GM12878 (cell line): ENCODE results near the gene VSTM1. TPM values are rescaled to one million over a fixed set of nuclear protein-coding genes. Genes with fewer than 3 reads are reported as not detected.

Experiments used
- ATAC-seq: fragments of 200-7000 bp; cut with Tn5 transposase; 3 replicates; pipeline ENCODE4 v1.9.1; 2020; ENCODE audit warnings: mild to moderate bottlenecking, moderate library complexity
- BruUV-seq: library from RNA; stranded (reverse); fragments of 400-500 nt; replicated peaks from 2 replicates; lab custom pipeline; 2021; lab: Mats Ljungman, UMichigan
- CTCF ChIA-PET: fragments of 300-600 bp; sonication (Branson Sonifier 250); formaldehyde crosslinking; extraction: SDS; loops from one replicate; lab custom pipeline; 2021; ENCODE audit warnings: inconsistent platforms; lab: Yijun Ruan, JAX
- POLR2A ChIA-PET: fragments of 350-600 bp; formaldehyde crosslinking; extraction: SDS; loops from one replicate; lab custom pipeline; 2021; ENCODE audit warnings: inconsistent platforms; lab: Charles Lee
- RAD21 ChIA-PET: fragments of 300-600 bp; sonication (Branson Sonifier 250); formaldehyde crosslinking; loops from one replicate; lab custom pipeline; 2023; ENCODE audit warnings: antibody characterized with exemption; ENCODE audit not compliant: unreplicated experiment; lab: Charles Lee
- SMC1A ChIA-PET: fragments of 300-600 bp; sonication (Branson Sonifier 250); formaldehyde crosslinking; loops from one replicate; lab custom pipeline; 2023; ENCODE audit not compliant: unreplicated experiment, uncharacterized antibody; lab: Charles Lee
- DNase-seq: peaks from one replicate; pipeline ENCODE4 v3.0.0-alpha.2; 2011; ENCODE audit warnings: low read depth, low spot score
- FAIRE-seq: peaks from 3 replicates; lab custom pipeline; 2011; peaks lifted over from hg19 to GRCh38; lab: Jason Lieb, UNC
- H2AFZ ChIP-seq: 2 replicates; pipeline ENCODE4 v1.6.0; 2011; ENCODE audit warnings: low read depth, low read length, control low read depth; ENCODE audit not compliant: control insufficient read depth
- H3K27ac ChIP-seq: 2 replicates; pipeline ENCODE4 v1.5.1; 2011; ENCODE audit warnings: control low read depth; ENCODE audit not compliant: control insufficient read depth, insufficient read depth
- H3K27me3 ChIP-seq, 2 experiments: replicated peaks in 1 of 2; 2 replicates each; pipeline versions ENCODE4 v1.6.0 to v1.6.1; 2011; ENCODE audit warnings: low read length in 1 of 2; ENCODE audit not compliant: control insufficient read depth in 2 of 2, insufficient read depth in 2 of 2
- H3K36me3 ChIP-seq, 2 experiments: 2 replicates each; pipeline ENCODE4 v1.5.1; 2011; ENCODE audit warnings: low read length in 1 of 2; ENCODE audit not compliant: control insufficient read depth in 2 of 2, insufficient read depth in 2 of 2
- H3K4me1 ChIP-seq: 2 replicates; pipeline ENCODE4 v1.6.1; 2011; ENCODE audit warnings: mild to moderate bottlenecking, low read length, moderate library complexity, mixed read lengths; ENCODE audit not compliant: control insufficient read depth, insufficient read depth
- H3K4me2 ChIP-seq: 2 replicates; pipeline ENCODE4 v1.6.0; 2011; ENCODE audit warnings: control low read depth; ENCODE audit not compliant: control insufficient read depth, insufficient read depth
- H3K4me3 ChIP-seq: fragments of 200-600 bp; sonication (generic); 2 replicates; pipeline ENCODE4 v1.5.1; 2016
- H3K79me2 ChIP-seq: 2 replicates; pipeline ENCODE4 v1.6.0; 2011; ENCODE audit warnings: low read length; ENCODE audit not compliant: control insufficient read depth, insufficient read depth
- H3K9ac ChIP-seq: 2 replicates; pipeline ENCODE4 v1.8.0; 2011; ENCODE audit warnings: low read length, control low read depth, mixed read lengths; ENCODE audit not compliant: control insufficient read depth, insufficient read depth
- H3K9me3 ChIP-seq: replicated peaks from 3 replicates; pipeline ENCODE4 v1.5.1; 2011; ENCODE audit warnings: mild to moderate bottlenecking, low read length; ENCODE audit not compliant: control insufficient read depth, insufficient read depth
- H4K20me1 ChIP-seq: 2 replicates; pipeline ENCODE4 v1.6.0; 2011; ENCODE audit not compliant: control insufficient read depth, insufficient read depth
- ATF2 ChIP-seq: IDR thresholded peaks from 2 replicates; pipeline ENCODE4 v1.6.1; 2012; ENCODE audit warnings: low read length, inconsistent platforms
- BCL11A ChIP-seq: IDR thresholded peaks from 2 replicates; pipeline ENCODE4 v1.6.1; 2011; ENCODE audit warnings: low read depth, low read length
- BMI1 ChIP-seq: fragments of 450-650 bp; IDR thresholded peaks from 2 replicates; pipeline ENCODE4 v1.6.1; 2016; ENCODE audit warnings: mild to moderate bottlenecking, moderate library complexity, borderline replicate concordance
- CBX3 ChIP-seq: fragments of 200-600 bp; sonication (generic); IDR thresholded peaks from 2 replicates; pipeline ENCODE4 v1.6.1; 2016; ENCODE audit warnings: low read depth, borderline replicate concordance
- E4F1 ChIP-seq: fragments of 450-650 bp; IDR thresholded peaks from 2 replicates; pipeline ENCODE4 v1.6.1; 2018; ENCODE audit warnings: borderline replicate concordance, mild to moderate bottlenecking; ENCODE audit not compliant: partially characterized antibody
- EP300 ChIP-seq, 2 experiments: fragments of 150-350 bp in 1 of 2; IDR thresholded peaks; 2 replicates each; pipeline ENCODE4 v1.6.1; 2011 to 2012; ENCODE audit warnings: low read depth in 2 of 2, low read length in 2 of 2, borderline replicate concordance in 1 of 2, improper control_type of control experiment in 1 of 2, inconsistent platforms in 1 of 2; ENCODE audit not compliant: control insufficient read depth in 1 of 2
- GATAD2B ChIP-seq: fragments of 450-650 bp; conservative IDR thresholded peaks from 2 replicates; pipeline ENCODE4 v1.6.1; 2017; ENCODE audit warnings: low read depth, mild to moderate bottlenecking, moderate library complexity
- NR2C2 ChIP-seq: IDR thresholded peaks from 2 replicates; pipeline ENCODE4 v1.6.1; 2011; ENCODE audit warnings: borderline replicate concordance, low read depth; ENCODE audit not compliant: control insufficient read depth, insufficient read length
- TARDBP ChIP-seq: IDR thresholded peaks from 2 replicates; pipeline ENCODE4 v1.6.1; 2016; ENCODE audit warnings: borderline replicate concordance
- TBL1XR1 ChIP-seq: IDR thresholded peaks from 2 replicates; pipeline ENCODE4 v1.6.1; 2012; ENCODE audit warnings: low read depth, low read length, improper control_type of control experiment
- USF1 ChIP-seq: IDR thresholded peaks from 2 replicates; pipeline ENCODE4 v1.6.1; 2011; ENCODE audit warnings: borderline replicate concordance, low read depth, mild to moderate bottlenecking, moderate library complexity, mixed read lengths, low read length; ENCODE audit not compliant: insufficient read depth; ENCODE audit errors: extremely low read length
- WGBS: methylation state at CpG from one replicate; pipeline ENCODE4 v1.1.6; 2016; ENCODE audit warnings: low lambda C conversion rate; ENCODE audit not compliant: insufficient replicate concordance, insufficient coverage; ENCODE audit errors: missing lambda C conversion rate; 5-methylcytosine and 5-hydroxymethylcytosine counted together
- in situ Hi-C: fragments of 300-500 bp; cut with MboI; formaldehyde crosslinking; loops from 9 replicates; pipeline ENCODE4 v1.14.3; 2018; ENCODE audit warnings: mixed read lengths
- intact Hi-C: fragments of 100-400 bp; cut with micrococcal nuclease; formaldehyde crosslinking; loops from one replicate; pipeline ENCODE4 v1.14.2; 2022; ENCODE audit not compliant: unreplicated experiment
- polyA plus RNA-seq, 11 experiments: library from polyadenylated mRNA; depleted of rRNA in 4 of 11; unstranded in 6 of 11; stranded (reverse) in 5 of 11; fragments of >200 nt; fragmentation: Nextera tagmentation in 4 of 11; fragmentation: Illumina TruSeq in 1 of 11; extraction: Ambion mirVana in 4 of 11; extraction: Trizol in 1 of 11; gene quantifications; 1 replicate in 1 of 11; 2 replicates in 10 of 11; pipeline versions ENCODE4 v1.2.1 to v1.2.3, GENCODE V29; 2011 to 2016; ENCODE audit warnings: inconsistent platforms in 2 of 11, missing spikeins in 2 of 11, low read depth in 1 of 11
- total RNA-seq, 4 experiments: library from RNA; depleted of rRNA in 3 of 4; stranded (reverse); fragments of >200 nt in 3 of 4; fragmentation: Illumina TruSeq in 1 of 4; extraction: Trizol in 1 of 4; gene quantifications; 2 replicates each; pipeline versions ENCODE4 v1.2.1 to v1.2.3, GENCODE V29; 2013 to 2021

VSTM1 gene
- total and polyA plus RNA-seq, 10 of the 15 experiments (the other 5 are each of a cell fraction or from before 2014, with no cell fraction given), result not detected

GRCh38 chr19:54014920-54015560 is 48.7 kb downstream of the VSTM1 start:
- in situ Hi-C loops (no loop called here), intact Hi-C loops (no loop called here)
- Histone ChIP-seq H3K36me3 (no peaks in the 10 kb centered on the region), H3K4me2 (no peak overlapping the region), H3K9me3 (no peaks in the 10 kb centered on the region), H3K9ac (no peak overlapping the region), H3K79me2 (no peaks in the 10 kb centered on the region), H3K4me1 (no peaks in the 10 kb centered on the region), H3K27me3 (no peaks in the 10 kb centered on the region), H3K4me3 (no peak overlapping the region), H4K20me1 (no peaks in the 10 kb centered on the region), H2AFZ (no peak overlapping the region), H3K27ac (no peak overlapping the region)
- no TSS peak for BruUV-seq
- ChIA-PET SMC1A (interaction anchor here (1.3 kb wide), 1 partner anchor 9 kb away, joined by 4 read pairs; no protein-coding TSS in a partner anchor), RAD21 (no interaction called here), CTCF (no interaction called here), POLR2A (no interaction called here)
- ATAC-seq, result no peak
- 35% methylated on average over 16 of the region's 19 CpGs for WGBS
- no peak for TF ChIP-seq NR2C2
- TF ChIP-seq USF1, result no peak
- TF ChIP-seq CBX3, result no peak
- TF ChIP-seq TARDBP, result no peak
- no peak for TF ChIP-seq BCL11A
- TF ChIP-seq BMI1, result no peak
- TF ChIP-seq TBL1XR1, result no peak
- TF ChIP-seq E4F1, result no peak
- no peak for TF ChIP-seq GATAD2B
- TF ChIP-seq ATF2, result no peak
- no peak for TF ChIP-seq EP300 (IDR thresholded peaks at IDR 0.05; ENCODE audit: borderline replicate concordance in 1 of 2, control insufficient read depth in 1 of 2, low read depth in 2 of 2, low read length in 2 of 2)
- DNase-seq, result no peak
- no peak for FAIRE-seq
